NCI-H510A (cell line): Measurements from ENCODE around the gene DNAH7.
A peak's percentile ranks its signal among the peaks of the same experiment; 100 is the strongest.

Source experiments
- DNase-seq: peaks from one replicate; lab custom pipeline; 2025; lab: John Stamatoyannopoulos, UW

The DNAH7 gene

DNA sequence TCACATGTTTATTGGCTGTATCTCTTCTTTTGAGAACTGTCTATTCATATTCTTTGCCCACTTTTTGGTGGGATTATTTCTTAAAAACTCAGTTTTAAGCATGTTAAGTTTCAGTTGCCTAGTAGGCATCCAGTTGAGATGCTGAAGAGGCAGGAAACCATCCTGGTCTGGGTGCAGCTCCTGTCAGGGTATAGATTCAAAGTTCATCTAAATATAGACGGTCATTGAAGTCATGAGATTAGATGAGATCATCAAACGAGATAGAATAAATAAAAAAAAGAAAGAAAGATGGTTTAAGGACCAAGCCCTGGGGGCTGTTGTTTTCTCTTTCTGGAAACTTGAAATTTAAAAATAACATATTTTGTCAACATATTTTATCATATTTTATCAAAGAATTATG is 9.2 kb upstream of the DNAH7 start:
- no peak for DNase-seq

DNA sequence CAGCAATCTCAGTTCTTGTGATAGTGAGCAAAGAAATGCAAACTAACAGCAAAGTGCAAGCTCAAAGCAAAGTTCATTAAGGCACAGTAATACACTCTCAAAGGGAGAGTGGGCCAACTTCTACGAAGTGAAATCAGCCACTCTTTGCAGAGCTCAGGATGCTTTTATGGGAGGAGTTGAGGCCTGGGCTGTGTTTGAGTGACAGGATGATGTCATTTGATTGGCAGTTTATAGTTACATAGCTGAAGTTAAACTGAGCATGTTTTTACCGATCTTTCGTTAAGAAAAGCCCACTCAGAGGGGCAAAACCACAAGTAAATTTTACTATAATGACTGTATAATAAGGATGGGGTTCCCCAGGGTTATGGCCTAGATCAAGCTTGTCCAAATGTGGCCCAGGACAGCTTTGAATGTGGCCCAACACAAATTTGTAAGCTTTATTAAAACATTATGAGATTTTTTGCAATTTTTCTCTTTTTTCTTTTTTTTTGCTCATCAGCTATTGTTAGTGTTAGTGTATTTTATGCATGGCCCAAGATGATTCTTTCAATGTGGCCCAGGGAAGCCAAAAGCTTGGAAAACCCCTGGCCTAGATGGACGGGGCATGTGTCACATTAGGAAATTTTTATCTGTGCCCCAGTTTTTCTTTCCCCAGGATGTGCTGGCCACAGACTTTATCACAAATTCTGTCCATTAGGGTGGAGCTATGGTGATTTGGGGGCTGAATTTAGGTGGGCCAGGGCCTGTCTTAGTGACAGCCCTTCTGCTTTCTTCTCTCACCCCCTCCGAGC is 8.3 kb upstream of the DNAH7 start:
- DNase-seq, result no peak

DNA sequence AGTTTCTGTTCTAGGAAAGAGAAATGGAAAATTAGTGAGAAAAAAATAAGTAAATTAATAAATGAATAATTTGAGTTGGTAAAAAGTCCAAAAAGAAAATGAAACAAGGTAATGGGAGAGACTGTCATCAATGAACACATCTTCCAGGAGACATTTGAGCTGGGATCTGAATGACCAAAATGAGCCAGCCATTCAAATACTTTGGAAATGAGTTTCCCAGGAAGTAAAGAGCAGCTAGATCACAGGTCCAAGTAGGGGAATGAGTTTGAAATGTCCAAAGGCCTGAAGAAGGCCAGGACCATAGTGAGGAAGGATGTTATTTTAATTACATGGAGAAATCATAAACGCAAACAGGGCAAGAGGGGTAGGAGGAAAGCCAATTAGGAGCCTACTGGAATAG is 6.6 kb upstream of the DNAH7 start:
- DNase-seq, result no peak

DNA sequence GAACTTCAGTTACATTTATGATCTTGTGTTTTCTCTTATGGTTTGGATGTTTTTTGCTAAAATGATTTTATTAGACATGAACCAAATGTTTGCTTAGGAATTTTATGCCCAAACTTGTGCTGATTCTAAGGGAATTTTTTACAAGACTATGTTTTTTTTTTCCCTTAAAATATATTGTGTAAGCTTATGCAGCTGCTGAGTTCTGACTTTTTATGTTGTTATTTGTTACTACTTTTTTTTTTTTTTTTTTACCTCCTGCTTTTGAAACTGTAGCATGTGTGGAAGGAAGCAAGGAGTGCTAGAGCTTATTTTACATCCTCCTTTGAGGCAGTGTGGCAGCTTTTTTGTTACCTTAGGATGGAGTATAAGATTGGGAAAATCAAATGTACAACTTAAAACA is 6.0 kb upstream of the DNAH7 start:
- no peak for DNase-seq

DNA sequence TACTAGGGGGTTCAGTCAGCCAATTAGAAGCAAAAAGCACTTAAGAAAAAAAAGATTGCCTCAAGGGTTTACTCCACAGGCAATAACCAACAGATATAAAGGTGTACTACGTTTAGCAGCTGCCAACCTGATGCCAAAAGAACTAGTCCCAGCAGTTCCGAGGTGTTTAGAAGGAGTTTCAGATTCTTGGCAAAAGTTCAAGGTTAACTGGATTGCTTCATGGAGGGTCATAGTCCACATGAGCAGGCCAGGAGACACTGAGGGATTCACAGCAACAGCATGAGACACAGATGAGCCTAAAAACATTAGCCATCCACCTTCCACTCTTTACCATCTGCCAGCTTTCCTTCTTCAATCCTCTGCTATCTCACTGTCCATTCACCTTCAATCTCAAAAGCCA is 4.9 kb upstream of the DNAH7 start:
- DNase-seq, result no peak

DNA sequence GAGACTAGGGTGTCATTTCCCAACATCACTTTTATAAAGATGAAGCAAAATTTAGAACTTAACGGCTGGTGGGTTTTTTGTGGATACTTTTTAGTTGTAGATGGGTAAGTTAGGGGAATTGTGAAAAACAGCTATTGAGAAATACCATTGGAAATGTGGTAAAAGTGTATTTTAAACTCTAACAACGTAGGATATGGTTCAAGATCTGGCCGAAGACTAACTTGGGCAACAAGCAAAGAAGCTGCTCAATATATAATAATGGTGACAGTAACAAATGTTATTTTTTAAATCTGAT is 1.6 kb downstream of the DNAH7 start:
- DNase-seq, result no peak

DNA sequence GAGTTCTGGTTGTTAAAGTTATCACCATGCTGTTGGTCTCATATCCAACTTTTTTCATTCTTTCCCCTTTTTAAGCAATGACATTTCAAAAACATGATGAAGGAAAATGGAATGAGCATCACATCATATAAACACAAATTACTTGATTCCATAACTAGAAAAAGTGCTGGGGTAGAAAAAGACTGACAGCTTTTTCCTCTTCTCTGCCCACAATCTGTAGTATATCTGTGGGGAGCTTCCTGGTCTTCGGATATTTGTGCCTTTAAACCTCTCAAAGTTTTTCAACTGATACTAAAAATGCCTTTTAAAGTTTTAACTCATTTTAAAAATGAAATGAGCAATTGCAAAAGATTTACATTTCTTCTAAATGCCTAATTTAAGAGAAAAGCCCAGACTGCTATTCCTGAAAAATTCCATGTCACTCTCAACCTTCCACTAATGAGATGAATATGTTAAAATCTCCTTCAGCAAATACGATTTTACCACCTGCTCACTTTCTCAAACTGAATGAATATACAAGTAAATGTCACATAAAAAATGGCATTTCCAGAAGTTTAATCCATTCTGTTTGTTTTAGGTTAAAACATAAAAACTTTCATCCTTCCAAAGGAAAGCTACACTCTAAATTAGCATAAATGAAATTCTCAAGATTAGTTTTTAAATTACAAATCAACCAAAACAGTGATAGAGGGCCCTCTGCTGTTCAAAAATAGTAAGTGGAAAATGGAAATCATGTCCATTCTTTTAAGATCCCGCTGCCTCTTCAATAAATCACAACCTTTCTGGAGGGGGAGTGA is 2.1 kb downstream of the DNAH7 start:
- no peak for DNase-seq

DNA sequence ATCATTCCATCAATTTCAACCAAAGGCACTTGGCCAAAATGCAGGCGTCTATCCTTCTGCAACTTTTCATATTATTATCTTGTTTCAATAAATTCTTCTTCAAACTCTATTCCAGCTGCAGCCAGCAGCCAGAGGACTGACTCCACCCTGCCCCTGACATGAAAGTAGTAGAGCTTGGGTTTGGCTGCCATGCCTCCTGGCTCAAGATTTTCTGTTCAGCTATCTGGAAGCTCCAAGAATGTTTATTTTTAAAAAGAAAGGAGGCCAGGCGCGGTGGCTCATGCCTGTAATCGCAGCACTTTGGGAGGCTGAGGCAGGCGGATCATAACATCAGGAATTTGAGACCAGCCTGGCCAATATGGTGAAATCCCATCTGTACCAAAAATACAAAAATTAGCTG is 4.9 kb downstream of the DNAH7 start:
- DNase-seq, result no peak

DNA sequence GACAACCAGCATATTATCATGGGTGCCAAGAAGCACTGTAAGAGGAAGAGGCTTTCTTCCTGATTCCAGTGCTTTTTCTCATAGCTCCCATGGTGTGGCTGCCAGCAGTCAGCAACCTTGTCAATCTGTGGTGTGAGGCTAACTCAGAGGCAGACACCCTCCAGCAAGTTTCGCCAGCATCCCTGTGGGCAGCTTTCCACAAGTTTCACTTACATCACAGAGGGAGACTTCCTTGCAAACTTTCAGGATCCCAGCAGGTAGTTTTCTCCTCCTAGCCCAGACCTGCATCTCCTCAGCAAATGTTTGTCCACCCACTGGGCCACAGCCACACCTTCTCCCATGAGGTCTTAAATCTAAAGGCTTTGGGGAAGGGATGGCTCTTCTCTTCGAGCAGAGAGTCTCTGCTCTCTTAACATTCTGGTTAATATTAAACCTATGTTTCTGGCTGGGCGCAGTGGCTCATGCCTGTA is 9.1 kb downstream of the DNAH7 start:
- no peak for DNase-seq

DNA sequence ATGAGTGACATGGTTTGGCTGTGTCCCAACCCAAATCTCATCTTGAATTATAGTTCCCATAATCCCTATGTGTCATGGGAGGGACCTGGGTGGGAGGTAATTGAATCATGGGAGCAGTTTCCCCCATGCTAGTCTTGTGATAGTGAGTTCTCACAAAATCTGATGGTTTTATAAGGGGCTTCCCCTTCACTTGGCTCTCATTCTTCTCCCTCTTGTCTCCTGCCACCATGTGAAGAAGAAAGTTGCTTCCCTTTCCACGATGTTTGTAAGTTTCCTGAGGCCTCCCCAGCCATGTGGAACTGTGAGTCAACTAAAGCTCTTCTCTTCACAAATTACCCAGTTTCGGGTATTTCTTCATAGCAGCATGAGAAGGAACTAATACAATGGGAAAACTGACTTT is 14.0 kb downstream of the DNAH7 start:
- DNase-seq, result no peak

DNA sequence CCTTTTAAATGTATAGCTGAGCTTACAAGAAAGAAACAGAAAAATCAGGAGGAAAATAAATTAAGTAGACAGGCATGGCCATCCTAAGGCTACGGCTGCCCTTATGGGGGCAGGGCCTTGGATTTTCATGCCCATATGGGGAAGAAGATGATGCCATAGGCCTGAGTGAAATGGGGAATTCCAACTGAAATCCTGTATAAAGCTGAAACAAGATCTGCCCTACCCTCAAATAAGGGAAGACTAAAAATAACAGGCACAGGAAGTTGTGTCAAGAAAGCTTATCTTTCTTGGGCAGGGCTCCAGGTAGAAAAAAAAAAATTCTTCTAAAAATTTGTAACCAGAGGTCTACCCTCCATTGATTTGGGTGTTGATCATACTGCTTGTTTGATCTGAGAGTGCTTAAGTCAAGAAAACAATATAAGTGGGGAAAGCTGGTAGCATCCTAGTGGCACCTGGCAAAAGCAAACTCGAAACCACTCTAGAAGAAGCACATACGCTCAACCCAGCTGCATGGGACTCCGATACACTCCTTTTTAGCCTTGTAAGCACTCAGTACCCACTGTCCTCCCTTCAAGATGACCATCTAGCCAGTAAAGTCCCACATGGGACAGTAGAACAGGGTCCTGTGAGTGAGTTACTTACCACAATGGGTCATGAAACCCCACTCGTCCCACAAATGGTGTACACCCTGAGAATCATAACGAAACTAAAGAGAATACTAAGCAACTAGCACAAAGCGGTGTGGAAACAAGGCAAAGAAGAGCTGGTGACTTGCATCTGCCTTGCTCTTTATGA is 22.3 kb downstream of the DNAH7 start:
- DNase-seq, result peak; percentile 29

DNA sequence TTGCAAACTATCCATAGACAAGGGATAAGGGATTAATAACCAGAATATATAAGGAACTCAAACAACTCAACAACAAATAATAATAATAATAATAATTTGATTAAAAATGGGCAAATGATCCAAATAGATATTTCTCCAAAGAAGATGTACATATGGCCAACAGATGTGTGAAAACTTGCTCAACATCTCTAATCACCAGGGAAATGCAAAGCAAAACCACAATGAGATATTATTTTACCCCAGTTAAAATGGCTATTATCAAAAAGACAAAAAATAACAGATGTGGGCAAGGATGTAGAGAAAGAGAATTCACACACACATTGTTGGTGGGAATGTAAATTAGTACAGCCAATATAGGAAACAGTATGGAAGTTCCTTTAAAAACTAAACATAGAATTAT is 26.9 kb downstream of the DNAH7 start:
- no peak for DNase-seq

DNA sequence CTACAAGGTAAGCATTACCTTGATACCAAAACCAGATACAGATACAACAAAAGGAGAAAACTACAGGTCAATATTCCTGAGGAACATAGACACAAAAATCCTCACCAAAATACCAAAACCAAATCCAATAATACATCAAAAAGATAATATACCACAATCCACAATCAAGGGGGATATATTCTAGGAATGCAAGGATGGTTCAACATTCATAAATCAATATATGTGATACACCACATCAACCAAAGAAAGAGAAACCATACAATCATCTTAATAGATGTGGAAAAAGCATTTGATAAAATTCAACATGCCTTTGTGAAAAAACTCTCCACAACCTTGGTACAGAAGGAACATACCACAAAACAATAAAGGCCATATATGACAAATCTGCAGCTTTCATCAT is 28.4 kb downstream of the DNAH7 start:
- no peak for DNase-seq

DNA sequence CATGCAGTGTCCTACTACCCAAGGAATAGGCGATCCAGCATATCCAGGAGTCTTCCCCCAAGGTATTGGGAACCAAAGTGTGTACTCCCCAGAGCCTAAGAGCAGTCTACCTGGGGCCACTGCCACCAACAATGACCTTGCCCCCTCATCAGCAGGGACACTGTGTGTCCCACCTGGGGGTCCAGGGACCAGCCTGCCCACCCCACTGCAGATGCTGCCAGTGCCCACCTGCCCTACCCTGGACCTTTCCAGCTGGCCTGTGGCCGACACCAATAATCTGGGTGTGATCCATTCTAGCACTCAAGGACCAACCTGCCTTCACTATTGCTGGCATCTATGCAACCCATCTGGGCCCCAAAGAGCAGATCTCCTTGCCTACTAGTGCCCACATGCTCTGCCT is 32.2 kb downstream of the DNAH7 start:
- DNase-seq, result no peak

DNA sequence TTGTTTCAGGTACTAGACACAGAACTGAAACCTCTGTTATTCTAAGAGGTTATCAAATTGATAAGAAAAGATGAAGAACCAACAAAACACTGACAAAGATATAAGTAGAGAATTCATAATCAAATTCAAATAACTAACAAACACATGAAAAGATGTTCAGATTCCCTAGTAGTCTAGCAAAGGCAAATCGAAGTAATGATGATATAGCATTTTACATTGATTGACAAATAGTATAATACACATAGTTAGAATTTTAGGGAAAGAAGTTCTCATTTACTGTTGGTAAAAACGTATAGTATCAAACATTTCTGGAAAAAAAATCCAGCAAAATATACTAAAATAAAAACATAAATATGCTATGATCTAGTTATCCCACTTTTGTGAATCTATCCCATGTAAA is 50.6 kb downstream of the DNAH7 start:
- DNase-seq, result no peak

DNA sequence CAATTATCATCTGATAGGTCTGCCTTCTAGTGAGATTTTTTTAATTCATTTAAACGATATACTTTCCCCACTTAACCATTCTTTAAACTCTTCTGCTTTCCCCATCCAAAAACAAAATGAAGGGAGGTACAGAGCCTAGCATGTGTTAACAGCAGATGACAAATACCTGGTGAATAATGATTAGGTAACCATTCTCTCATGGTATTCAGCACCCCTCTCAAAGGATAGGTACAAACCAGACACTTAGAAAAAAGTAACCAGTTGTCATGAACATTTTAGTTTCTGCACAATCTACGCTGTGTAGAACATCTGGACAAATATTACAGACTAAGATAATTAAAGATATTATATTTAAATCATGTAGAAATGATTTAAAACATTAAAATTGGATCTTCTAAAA is 56.3 kb downstream of the DNAH7 start:
- DNase-seq, result no peak

DNA sequence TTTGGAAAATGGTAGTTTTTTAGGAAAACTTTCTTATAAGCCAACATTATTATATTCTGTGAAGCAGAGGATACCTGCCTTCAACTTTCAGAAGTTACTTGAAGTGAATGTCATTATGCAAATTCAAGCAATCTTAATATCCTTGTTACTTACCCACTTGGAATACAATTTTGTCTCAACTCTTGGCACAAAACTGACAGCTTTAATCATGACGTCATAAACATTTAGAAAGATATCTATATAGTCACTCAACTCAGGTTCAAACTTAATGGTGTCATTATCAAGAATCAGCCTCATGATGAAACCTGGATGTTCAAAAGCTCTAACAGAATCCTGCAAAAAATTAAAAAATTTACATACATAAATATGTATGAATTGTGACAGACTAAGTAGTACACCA is 68.1 kb downstream of the DNAH7 start:
- no peak for DNase-seq

DNA sequence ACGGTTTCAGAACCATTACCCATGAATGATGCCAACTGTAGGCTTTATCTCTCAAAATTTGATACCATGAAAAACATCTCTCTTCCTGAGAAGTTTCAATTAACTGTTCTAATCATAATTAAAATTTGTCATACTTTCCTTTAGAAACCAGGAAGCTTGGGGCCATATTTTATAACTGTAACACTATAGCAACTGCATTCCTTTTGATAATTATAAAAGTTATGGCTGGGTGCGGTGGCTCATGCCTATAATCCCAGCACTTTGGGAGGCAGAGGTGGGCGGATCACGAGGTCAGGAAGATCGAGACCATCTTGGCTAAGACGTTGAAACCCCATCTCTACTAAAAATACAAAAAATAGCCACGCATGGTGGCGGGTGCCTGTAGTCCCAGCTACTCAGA is 70.6 kb downstream of the DNAH7 start:
- no peak for DNase-seq

DNA sequence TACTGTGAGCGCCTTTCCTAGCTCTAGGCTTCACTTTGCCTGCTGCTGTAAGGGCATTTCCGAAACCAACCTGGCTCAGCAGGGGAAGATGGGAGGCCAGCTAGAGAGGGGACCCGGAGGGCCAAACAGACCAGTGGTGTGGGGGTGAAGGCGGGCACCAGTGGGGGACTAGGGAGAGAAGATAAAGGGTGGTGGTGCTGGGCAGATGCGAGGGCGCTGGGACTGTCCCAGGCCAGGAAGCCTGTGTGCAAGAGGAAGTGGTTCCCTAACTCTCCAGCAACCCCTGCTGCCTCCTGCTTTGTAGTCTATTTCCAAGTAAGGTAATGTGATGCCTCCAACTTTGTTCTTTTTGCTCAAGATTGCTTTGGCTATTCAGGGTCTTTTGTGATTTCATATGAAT is 73.1 kb downstream of the DNAH7 start:
- no peak for DNase-seq

DNA sequence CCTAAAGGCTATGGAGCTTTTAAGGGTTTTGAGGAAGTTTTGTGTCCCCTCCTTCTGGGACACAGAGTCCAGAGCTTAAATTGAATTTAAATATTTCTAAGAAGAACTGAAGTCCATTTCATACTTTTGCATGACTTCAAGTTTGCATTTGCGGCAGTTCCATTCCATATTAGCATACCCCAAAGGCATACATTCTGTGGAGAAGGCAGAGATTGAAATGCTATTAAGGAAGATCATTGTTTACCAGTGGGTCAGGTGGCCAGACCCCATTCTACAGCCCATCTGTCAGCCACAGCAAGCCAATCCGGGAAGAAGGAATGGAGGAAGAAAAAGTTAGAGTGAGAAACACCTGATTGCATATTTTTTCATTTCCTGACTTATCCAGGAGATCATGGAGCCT is 75.0 kb downstream of the DNAH7 start:
- no peak for DNase-seq

DNA sequence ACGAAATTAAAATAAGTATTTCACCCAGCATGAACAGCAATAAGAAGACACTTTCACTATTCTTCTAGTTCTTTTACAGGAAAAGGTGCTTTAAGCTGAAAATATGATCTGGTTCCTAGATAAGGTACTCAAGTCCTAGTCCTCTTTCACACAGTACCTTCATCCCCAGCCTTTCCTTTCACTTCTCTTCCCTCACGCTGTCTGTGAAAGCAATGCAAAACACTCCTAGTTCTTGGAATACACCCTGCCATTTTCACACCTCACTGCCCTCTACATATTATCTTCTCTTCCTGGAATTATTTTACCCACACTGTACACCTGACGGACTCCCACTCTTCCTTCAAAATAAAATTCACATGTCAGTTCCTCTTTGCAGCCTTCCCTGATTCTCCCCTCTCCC is 82.9 kb downstream of the DNAH7 start:
- DNase-seq, result no peak

DNA sequence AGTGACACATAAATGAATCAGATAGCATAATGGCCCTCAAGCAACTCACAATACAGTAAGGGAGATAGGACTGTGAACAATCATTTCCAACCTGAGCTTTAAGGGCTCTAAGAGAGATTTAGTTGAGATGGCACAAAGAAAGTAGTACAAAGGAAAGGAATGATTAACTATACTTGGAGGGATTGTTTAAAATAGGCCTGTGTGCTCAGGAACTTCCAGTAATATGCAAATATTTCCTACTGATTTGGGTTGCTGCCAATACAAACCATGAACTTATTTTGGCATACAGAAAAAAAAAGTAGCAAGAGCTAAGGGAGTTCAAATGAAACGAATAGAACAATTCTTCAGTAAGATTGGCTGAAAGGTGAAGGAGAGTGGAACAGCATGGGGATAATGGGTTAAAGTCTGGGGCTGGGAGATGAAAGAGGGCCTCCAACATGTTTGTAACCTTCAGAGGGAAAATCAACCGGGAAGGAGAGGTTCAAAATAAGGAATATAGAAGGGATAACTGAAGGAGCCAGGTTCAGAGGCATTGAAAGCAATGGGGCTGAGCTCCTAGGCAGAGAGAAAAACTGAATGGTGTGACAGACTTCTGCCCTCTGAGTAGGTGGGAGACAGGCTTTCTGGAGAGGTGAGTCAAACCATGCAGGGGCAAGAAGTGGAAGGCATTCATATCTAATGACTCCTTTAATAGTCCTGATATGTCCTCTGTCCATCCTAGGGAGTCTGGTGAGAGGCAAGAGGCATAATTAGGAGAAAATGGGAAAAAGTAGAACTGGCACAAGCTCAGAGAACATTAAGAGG is 83.5 kb downstream of the DNAH7 start:
- DNase-seq, result no peak
